HCT116 (cell line): ENCODE data around the gene KSR2. TPM values are rescaled to one million over a fixed set of nuclear protein-coding genes. Genes with fewer than 3 reads are reported as not detected.

Experiments
- ATAC-seq: fragments of 200-7000 bp; cut with Tn5 transposase; 2 replicates; pipeline ENCODE4 v1.9.1; 2020; ENCODE audit warnings: mild to moderate bottlenecking, moderate library complexity
- BruUV-seq: library from RNA; stranded (reverse); fragments of 400-500 nt; replicated peaks from 2 replicates; lab custom pipeline; 2021; lab: Mats Ljungman, UMichigan
- CTCF ChIA-PET: fragments of 300-600 bp; sonication (Branson Sonifier 250); formaldehyde crosslinking; loops from one replicate; lab custom pipeline; 2021; ENCODE audit warnings: antibody characterized with exemption; lab: Charles Lee
- POLR2A ChIA-PET: fragments of 300-600, 350-600 bp; sonication (Branson Sonifier 250); formaldehyde crosslinking; loops from one replicate; lab custom pipeline; 2021; ENCODE audit warnings: antibody characterized with exemption; lab: Charles Lee
- RAD21 ChIA-PET, 2 experiments: fragments of 300-600 bp; sonication (Branson Sonifier 250); formaldehyde crosslinking; loops; one replicate each; lab custom pipeline; 2023; ENCODE audit warnings: low total read pairs in 2 of 2; ENCODE audit not compliant: uncharacterized antibody in 2 of 2, unreplicated experiment in 2 of 2, low non-redundant PET in 1 of 2; lab: Charles Lee
- DNase-seq: peaks from one replicate; pipeline ENCODE4 v3.0.0-alpha.2; 2010; ENCODE audit warnings: low read depth, low spot score
- H2AFZ ChIP-seq: fragments of 200-600 bp; shearing (Covaris generic), sonication (generic); 2 replicates; pipeline ENCODE4 v1.6.1; 2017; ENCODE audit warnings: low read depth, mixed run types, mixed read lengths, antibody characterized with exemption, low read length; ENCODE audit not compliant: poor library complexity, severe bottlenecking
- H3K27ac ChIP-seq: 2 replicates; pipeline ENCODE4 v1.5.1; 2012; ENCODE audit warnings: low read depth, low read length
- H3K27me3 ChIP-seq: fragments of 200-600 bp; sonication (generic); 2 replicates; pipeline ENCODE4 v1.6.1; 2016; ENCODE audit warnings: mixed run types, low read length, mixed read lengths; ENCODE audit not compliant: insufficient read depth
- H3K36me3 ChIP-seq, 2 experiments: fragments of 200-500 bp in 1 of 2; fragments of 200-600 bp in 1 of 2; sonication (Bioruptor generic) in 1 of 2; sonication (generic) in 1 of 2; 2 replicates each; pipeline versions ENCODE4 v1.5.1 to v1.6.1; 2014 to 2016; ENCODE audit warnings: low read length in 2 of 2, inconsistent platforms in 1 of 2, mixed read lengths in 1 of 2, mixed run types in 1 of 2; ENCODE audit not compliant: insufficient read depth in 2 of 2, control insufficient read depth in 1 of 2
- H3K4me1 ChIP-seq, 2 experiments: fragments of 200-600 bp in 1 of 2; sonication (generic) in 1 of 2; 2 replicates each; pipeline versions ENCODE4 v1.5.1 to v1.6.1; 2012 to 2017; ENCODE audit warnings: low read length in 2 of 2, inconsistent platforms in 1 of 2, mild to moderate bottlenecking in 1 of 2, mixed read lengths in 1 of 2, mixed run types in 1 of 2, moderate library complexity in 1 of 2; ENCODE audit not compliant: insufficient read depth in 2 of 2, control insufficient read depth in 1 of 2
- H3K4me2 ChIP-seq: fragments of 200-600 bp; sonication (generic); 2 replicates; pipeline ENCODE4 v1.6.1; 2017; ENCODE audit warnings: mixed run types, low read length, mixed read lengths
- H3K4me3 ChIP-seq, 2 experiments: fragments of 200-600 bp in 1 of 2; sonication (generic) in 1 of 2; replicated peaks in 1 of 2; 2 replicates each; pipeline ENCODE4 v1.5.1; 2011 to 2016; ENCODE audit warnings: low read length in 2 of 2, control low read depth in 1 of 2, low read depth in 1 of 2, mild to moderate bottlenecking in 1 of 2, mixed read lengths in 1 of 2, mixed run types in 1 of 2
- H3K79me2 ChIP-seq: fragments of 200-600 bp; sonication (generic); 2 replicates; pipeline ENCODE4 v1.6.1; 2017; ENCODE audit warnings: mild to moderate bottlenecking, mixed run types, low read length, moderate library complexity, mixed read lengths; ENCODE audit not compliant: insufficient read depth
- H3K9ac ChIP-seq: fragments of 200-600 bp; sonication (generic); 2 replicates; pipeline ENCODE4 v1.6.1; 2016; ENCODE audit warnings: low read length, mixed read lengths
- H3K9me2 ChIP-seq: fragments of 200-600 bp; sonication (generic), shearing (Covaris generic); 2 replicates; pipeline ENCODE4 v1.6.1; 2017; ENCODE audit warnings: mixed run types, mild to moderate bottlenecking, moderate library complexity; ENCODE audit not compliant: insufficient read depth
- H3K9me3 ChIP-seq, 2 experiments: fragments of 200-500 bp in 1 of 2; fragments of 200-600 bp in 1 of 2; sonication (Bioruptor generic) in 1 of 2; sonication (generic) in 1 of 2; 2 replicates each; pipeline ENCODE4 v1.6.1; 2014 to 2017; ENCODE audit warnings: low read length in 2 of 2, mixed read lengths in 2 of 2, inconsistent platforms in 1 of 2, low read depth in 1 of 2, mild to moderate bottlenecking in 1 of 2, mixed run types in 1 of 2, moderate library complexity in 1 of 2; ENCODE audit not compliant: control insufficient read depth in 1 of 2, insufficient read depth in 1 of 2
- H4K20me1 ChIP-seq: fragments of 200-600 bp; sonication (generic), shearing (Covaris generic); 2 replicates; pipeline ENCODE4 v1.6.1; 2017; ENCODE audit warnings: mixed run types, mild to moderate bottlenecking, moderate library complexity; ENCODE audit not compliant: insufficient read depth
- CEBPB ChIP-seq: IDR thresholded peaks from 2 replicates; pipeline ENCODE4 v1.6.1; 2012; ENCODE audit warnings: low read depth
- EZH2 ChIP-seq: fragments of 200-600 bp; sonication (generic); IDR thresholded peaks from 2 replicates; pipeline ENCODE4 v1.6.1; 2017; ENCODE audit warnings: antibody characterized with exemption, mixed run types
- FOSL1 ChIP-seq: IDR thresholded peaks from 2 replicates; pipeline ENCODE4 v1.6.1; 2012; ENCODE audit warnings: low read depth
- JUND ChIP-seq: IDR thresholded peaks from 2 replicates; pipeline ENCODE4 v1.6.1; 2012
- POLR2AphosphoS5 ChIP-seq: IDR thresholded peaks from 2 replicates; pipeline ENCODE4 v1.6.1; 2011; ENCODE audit warnings: mild to moderate bottlenecking, low read depth, low read length, moderate library complexity
- SP1 ChIP-seq: IDR thresholded peaks from 2 replicates; pipeline ENCODE4 v1.6.1; 2012; ENCODE audit warnings: low read depth
- ZFX ChIP-seq: fragments of 450-650 bp; IDR thresholded peaks from 2 replicates; pipeline ENCODE4 v1.6.1; 2017
- intact Hi-C: fragments of 100-400 bp; cut with micrococcal nuclease; formaldehyde crosslinking; loops from 2 replicates; pipeline ENCODE4 v1.10.0; 2022
- total RNA-seq: library from RNA; stranded (reverse); gene quantifications from one replicate; pipeline ENCODE4 v1.2.1, GENCODE V29; 2021; ENCODE audit not compliant: unreplicated experiment
- TF ChIP-seq, protein P1 (sequence below): IDR thresholded peaks from 2 replicates; pipeline ENCODE4 v1.6.1; 2011; ENCODE audit warnings: mild to moderate bottlenecking, low read length, moderate library complexity; ENCODE audit not compliant: insufficient replicate concordance; ENCODE audit errors: extremely low read depth
- TF ChIP-seq, protein P2 (sequence below): IDR thresholded peaks from 2 replicates; pipeline ENCODE4 v1.6.1; 2012

KSR2 gene
- total RNA-seq, 1 experiment from 2014 or later = 10.1 TPM

DNA sequence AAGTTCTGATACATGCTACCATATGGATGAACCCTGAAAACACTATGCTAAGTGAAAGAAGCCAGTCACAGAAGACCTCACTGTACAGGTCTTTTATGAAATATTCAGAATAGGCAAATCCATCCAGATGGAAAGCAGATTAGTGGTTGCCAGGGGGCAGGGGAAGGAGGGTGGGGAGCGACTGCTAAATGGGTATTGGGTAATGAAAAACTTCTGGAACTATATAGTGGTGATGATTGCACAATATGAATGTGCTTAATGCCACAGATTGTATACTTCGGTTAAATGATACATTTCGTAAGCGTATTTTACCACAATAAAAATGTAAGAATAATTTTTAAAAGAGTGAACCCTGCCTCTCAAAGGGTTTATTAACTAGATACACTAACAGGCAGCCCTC is 11.8 kb upstream of the KSR2 start (continued):
- TF ChIP-seq, protein P1, sequence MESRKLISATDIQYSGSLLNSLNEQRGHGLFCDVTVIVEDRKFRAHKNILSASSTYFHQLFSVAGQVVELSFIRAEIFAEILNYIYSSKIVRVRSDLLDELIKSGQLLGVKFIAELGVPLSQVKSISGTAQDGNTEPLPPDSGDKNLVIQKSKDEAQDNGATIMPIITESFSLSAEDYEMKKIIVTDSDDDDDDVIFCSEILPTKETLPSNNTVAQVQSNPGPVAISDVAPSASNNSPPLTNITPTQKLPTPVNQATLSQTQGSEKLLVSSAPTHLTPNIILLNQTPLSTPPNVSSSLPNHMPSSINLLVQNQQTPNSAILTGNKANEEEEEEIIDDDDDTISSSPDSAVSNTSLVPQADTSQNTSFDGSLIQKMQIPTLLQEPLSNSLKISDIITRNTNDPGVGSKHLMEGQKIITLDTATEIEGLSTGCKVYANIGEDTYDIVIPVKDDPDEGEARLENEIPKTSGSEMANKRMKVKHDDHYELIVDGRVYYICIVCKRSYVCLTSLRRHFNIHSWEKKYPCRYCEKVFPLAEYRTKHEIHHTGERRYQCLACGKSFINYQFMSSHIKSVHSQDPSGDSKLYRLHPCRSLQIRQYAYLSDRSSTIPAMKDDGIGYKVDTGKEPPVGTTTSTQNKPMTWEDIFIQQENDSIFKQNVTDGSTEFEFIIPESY = no peak
- TF ChIP-seq POLR2AphosphoS5 (no peak), ZFX (no peak), CEBPB (no peak)
- TF ChIP-seq, all 23 proteins: peak for 0

DNA sequence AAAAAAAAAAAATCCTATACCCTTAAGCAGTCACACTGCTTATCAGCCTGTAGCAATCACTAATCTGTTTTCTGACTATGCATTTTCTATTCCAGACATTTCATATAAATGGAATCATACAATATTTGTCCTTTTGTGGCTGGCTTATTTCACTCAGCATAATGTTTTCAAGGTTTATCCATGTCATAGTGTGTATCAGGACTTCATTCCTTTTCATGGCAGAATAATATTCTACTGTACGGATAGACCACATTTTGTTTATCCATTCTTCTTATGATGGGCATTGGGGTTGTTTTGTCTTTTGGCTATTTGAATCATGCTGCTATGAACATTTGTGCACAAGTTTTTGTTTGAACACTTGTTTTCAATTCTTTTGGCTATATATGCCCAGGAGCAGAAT is 8.6 kb upstream of the KSR2 start:
- no peak overlapping the region for H2AFZ ChIP-seq
- peaks cover 0 to 8% of the 10 kb centered on the region in 2 experiments; a peak in 1 of 4 replicates for H3K9me3 ChIP-seq
- no peaks in the 10 kb centered on the region for H3K36me3 ChIP-seq
- no peak overlapping the region for H3K27ac ChIP-seq
- H4K20me1 ChIP-seq = no peaks in the 10 kb centered on the region
- peaks cover 6 to 23% of the 10 kb centered on the region in 2 experiments; a peak in 3 of 4 replicates for H3K4me1 ChIP-seq
- RAD21 ChIA-PET = interaction anchor here in 1 of 2 experiments (0.7 kb wide), 1 partner anchor 13 kb away, joined by 4 read pairs; no protein-coding TSS in a partner anchor
- no peak for DNase-seq
- H3K79me2 ChIP-seq = no peaks in the 10 kb centered on the region
- no peak overlapping the region for H3K4me3 ChIP-seq
- intact Hi-C loops = no loop called here
- no TSS peak for BruUV-seq
- TF ChIP-seq SP1 (no peak), EZH2 (no peak), FOSL1 (no peak), JUND (no peak), POLR2AphosphoS5 (no peak)
- TF ChIP-seq, protein P2, sequence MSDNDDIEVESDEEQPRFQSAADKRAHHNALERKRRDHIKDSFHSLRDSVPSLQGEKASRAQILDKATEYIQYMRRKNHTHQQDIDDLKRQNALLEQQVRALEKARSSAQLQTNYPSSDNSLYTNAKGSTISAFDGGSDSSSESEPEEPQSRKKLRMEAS = no peak
- H3K27me3 ChIP-seq = no peaks in the 10 kb centered on the region
- ATAC-seq = no peak
- POLR2A ChIA-PET = no interaction called here
- H3K9ac ChIP-seq = no peak overlapping the region
- CTCF ChIA-PET = no interaction called here
- no peaks in the 10 kb centered on the region for H3K9me2 ChIP-seq
- peak overlapping the region; percentile 48 for H3K4me2 ChIP-seq
